ENCODE results near the gene SEPTIN5.

Gene SEPTIN5

DNA sequence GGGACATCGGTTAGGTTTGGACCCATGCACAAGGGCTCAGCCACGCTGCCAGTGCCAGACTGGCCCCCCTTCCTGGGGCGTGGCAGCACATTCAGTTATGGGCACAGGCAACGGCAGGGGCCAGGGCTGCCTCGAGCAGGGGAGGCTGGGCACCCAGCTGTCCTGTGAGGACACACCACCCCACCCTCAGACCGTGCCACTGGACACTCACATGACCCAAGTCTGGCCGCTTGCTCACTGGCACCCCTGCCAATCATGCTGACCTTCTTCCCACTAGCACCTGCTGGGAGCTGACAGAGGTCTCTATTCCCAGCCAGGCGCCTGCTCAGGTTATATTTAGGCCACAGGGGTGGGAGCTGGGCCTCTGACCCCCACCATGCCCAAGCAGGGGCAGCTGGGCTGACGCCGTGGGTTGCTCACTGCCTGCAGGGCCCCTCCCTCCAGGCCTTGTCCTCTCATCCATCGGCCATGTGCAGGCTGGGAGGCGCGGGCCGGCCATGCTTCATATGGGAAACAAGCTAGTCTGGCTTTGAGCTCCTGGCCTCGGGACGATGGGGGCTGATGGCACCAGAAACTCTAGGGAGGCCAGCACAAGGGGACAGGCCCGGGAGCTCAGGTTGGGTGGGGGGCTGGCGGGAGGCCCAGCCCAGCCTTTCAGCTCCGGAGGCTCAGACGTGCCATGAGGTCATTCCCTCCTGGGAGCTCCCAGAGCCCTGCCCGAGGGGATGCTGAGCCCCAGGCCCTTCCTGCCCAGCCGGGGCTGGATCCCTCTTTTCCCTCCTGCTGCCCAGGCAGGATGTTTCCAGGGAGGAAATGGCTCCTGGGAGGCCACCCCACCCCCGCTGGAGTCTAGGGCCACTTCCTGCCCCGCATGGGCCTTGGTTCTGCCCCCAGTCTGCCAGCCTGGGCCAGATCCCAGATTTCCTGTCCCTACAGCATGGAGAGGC lies 31.1 kb downstream of the SEPTIN5 start:
- DNase-seq (ENCODE audit: insufficient read length, low spot score): no peak
- no peak for FAIRE-seq

DNA sequence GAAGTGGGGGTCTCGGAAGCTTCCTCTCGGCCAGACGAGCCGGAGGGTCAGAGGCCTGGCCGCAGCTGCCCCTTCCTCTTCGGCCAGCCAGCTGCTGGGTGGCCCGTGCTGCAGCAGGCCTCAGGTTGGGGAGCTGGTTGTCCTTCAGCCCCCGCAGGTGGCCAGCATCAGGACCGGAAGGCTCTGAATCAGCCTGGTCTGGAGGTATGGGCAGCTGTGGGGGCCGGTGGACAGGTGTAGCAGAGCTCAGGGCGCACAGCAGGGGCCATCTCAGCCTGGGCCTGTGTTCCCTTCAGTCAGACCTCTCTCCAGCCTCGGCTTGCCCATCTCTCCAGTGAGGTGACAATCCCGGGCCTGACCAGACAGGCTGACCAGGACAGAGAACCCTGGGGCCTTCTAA lies 32.4 kb downstream of the SEPTIN5 start:
- DNase-seq (ENCODE audit: insufficient read length, low spot score) (no peak), FAIRE-seq (no peak)

DNA sequence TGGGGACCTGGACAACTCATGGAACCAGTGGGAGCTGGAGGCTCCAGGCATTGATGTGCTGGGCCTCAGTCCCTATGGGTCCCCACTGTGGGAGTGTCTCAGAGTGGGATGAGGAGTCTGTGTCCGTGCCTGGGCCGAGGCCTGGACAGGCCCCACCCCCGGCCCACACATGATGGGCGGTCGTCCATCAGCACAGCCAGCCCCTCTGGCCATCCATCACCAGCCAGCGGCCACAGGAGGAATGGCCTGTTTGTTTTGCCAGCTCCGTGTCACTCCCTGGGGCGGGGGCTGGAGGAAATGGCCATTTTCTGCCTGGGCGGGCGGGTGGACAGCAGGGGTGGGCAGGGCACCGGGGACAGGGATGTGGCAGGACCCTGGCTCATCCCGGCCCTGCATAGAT lies 33.2 kb downstream of the SEPTIN5 start:
- FAIRE-seq (no peak), DNase-seq (ENCODE audit: insufficient read length, low spot score) (no peak)

DNA sequence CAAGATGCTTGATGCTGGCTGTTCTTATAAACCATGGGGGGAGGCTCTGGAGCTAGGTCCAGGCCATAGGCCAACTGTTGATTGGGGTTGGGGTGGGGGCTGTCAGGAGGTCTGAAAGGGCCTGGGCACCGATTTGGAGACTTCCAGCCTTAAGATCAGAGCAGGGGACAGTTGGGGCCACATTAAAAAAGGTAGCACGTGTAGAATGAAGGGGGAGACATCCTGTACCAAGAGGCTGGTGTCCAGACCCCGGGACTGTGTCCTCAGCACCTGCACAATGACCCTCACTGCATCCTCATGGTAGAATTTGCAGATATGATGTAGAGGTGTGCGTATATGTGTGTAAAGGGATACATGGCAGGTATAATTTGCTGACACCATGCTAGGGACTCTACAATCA lies 33.8 kb downstream of the SEPTIN5 start:
- DNase-seq (ENCODE audit: insufficient read length, low spot score) (no peak), FAIRE-seq (no peak)

DNA sequence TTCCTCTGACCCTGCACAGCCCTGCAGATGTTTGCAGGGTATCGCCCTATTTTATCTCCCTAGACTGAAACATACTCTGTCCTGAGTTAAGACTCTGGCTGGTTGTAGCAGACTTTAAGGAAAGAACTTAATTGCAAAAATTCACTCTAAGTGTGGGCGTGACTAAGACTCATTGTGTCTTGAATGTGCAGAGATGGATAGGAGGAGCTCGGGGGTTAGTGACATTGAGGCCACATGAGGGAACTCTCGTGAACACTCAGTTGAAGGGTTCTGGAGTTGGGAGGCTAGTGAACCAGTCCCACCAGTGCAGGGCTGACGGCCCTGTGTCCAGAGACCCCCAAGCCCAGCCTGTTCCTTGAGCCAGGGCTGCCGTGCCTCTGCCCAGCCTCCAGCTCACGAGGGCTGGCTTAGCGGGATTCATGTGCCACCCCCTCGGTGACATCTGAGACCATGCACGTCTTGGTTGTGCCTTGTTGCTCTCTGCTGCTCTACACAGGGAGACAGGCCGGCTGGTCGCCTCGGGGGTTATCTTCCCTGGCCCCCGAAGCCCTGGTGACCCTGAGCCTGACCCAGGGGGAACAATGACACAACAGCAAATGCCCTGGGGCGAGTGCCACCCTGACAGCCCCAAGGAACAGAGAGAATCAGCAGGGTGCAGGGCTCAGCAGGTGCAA lies 34.8 kb downstream of the SEPTIN5 start:
- FAIRE-seq (no peak), DNase-seq (ENCODE audit: insufficient read length, low spot score) (no peak)

DNA sequence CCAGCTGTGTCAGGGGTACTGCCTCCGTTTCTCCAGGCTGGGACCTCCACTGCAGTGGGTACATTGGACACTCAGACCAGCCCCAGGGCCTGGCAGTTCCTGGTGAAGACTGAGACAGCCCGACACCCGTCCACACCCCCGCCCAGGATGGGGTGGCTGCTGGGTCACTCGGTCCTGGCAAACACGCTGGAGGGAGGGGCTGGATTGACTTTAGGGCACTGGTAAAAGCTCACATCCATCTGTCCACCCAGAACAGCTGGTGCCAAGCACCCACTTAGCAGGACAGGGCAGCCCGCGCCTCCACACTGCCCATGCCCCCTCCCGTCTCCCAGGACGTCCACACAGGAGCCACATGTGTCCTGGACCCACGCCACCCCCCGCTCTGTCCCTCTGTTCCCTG lies 35.6 kb downstream of the SEPTIN5 start:
- no peak for FAIRE-seq
- no peak for DNase-seq (ENCODE audit: insufficient read length, low spot score)

DNA sequence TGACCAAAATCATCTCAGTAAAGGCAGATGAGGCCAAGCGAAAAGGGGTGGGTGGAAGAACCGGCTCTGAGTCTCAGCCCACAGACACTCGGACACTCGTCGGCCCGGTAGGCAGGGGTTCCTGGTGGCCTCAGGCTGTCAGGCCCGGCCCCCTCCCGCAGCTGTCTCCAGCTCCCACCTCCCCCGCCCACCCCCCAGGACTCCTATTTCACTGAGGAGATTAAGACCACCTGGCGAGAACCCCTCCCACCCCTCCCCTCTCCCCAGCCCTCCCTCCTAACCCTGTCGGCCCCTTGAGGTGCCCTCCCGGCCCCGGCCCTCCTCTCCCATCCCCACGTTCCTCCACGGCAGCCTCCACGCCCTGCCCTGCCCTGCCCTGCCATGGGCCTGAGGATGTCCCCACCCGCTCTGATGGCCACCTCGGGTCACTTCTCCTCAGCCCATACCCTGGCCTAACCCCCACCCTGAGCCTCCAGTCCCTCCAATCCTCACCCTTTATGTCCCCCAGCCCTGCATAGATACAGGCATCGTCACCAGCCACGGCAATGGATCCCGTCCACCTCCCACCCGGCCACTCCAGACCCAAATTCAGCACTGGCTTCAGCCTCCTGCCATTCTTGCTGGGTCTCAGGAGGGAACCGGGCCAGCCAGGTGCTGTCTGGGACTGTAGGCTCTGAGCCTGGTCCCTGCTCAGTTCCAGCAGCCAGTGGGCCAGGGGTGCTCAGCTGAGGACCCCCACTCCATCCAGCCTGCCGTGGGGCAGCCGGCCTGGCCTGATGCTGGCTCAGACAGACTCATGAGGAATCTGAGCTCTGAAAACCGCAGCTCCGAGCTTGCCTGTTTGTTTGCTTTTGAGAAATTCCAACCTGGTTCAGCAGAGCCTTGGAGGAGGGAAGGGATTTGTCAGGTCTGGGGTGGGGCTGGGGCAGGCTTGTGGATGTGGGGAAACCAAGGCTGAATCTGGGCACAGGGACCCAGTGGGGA lies 36.5 kb downstream of the SEPTIN5 start:
- FAIRE-seq: peak; percentile 66
- DNase-seq (ENCODE audit: insufficient read length, low spot score): peak; percentile 42

DNA sequence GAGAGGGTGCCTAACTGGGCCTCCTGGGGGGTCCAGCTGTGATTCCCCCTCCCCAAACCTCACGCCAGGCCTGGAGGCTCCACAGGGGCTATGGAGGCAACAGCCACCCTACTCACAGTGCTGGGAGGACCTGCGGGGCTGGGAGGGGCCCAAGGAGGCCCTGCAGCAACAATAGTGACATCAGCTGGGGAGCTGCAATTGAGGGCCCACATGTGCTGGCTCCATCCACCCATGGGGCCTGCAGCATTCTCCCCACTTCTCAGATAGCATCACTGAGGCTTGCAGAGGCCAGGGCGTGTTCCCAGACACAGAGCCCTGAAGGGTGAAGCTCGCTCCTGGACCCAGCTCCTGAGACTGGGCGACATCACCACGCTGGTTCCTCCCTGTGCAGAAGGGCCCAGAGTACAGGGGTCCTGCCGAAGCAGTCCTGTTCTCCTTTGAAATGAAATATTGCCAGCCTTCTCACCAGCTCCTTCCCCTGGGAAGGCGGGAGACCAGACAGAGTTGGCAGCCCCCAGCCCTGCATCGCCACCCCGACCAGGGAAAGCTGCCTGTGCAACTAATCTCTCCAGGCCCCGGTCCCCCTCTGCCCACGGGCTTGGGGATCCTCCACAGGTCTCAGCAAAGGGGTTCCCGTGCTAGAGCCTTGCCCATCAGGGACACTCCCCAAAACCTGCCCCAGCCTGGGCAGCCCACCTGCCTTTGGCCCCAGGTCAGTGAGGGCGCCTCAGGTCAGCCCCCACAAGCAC lies 37.4 kb downstream of the SEPTIN5 start:
- DNase-seq (ENCODE audit: insufficient read length, low spot score): no peak
- no peak for FAIRE-seq

DNA sequence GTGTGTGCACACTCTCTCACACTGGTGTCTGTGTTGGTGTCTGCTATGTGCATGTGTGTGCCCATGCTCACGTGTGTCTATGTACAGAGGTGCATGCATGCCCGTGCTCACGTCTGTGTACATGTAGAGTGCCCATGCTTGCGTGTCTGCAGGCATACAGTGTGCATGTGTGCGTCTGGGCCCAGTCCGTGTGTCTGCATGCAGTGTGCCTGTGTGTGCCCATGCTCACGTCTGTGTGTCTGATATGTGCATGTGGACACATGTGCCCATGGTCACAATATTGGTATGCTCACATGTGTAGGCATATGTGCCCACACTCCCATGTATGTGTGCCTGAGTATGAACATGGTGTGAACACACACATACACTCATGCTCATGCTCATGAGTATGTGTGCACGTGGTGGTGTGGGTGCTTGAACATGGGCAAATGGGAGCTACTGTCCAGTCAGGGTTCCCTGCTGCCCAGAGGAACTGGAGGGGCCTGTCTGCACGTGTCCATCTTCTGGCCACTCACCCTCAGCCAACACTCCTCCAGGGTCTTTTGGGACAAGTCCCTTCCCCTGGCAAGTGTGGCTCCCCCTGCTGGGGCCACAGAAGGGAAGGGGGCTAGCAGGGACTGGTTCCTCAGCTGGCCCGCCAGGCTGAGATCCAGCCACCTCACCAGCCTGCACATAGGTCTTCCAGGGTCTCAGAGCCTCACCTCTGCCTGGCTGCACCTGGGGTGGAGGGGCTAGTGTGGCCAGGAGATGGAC lies 39.0 kb downstream of the SEPTIN5 start:
- FAIRE-seq (peak; percentile 13), DNase-seq (ENCODE audit: insufficient read length, low spot score) (no peak)

DNA sequence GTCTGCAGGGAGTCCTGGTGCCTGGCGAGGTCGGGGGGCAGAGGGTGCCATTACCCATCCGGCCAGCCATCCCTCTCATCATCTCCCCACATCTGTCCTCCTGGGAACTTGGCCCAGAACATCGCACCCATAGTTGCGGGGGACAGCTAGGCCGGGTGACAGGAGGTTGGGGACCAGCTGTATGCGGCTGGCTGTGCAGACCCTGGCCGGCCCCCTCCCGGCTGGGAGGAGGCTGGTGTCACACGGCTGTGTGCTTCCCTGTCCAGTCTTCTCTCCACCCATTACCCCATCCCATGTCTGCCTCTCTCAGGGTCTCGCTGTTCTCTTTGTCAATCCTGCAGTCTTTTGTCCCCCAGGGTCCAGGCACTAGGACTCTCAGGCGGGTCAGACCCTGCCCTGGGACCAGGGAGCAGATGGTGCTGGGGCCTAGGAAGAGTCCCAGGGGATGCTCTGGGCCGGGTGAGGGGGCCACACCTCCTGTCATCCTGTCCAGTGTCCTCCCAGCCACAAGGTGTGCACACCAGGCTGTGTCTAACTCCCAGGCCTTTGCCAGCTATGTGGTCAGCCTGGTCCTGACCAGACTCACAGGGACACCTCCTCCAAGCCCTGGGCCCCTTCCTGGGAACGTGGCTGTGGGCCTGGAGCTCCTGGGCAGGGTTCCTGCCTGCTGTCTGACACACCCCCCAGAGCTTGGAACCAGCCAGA lies 39.8 kb downstream of the SEPTIN5 start:
- no peak for FAIRE-seq
- no peak for DNase-seq (ENCODE audit: insufficient read length, low spot score)

DNA sequence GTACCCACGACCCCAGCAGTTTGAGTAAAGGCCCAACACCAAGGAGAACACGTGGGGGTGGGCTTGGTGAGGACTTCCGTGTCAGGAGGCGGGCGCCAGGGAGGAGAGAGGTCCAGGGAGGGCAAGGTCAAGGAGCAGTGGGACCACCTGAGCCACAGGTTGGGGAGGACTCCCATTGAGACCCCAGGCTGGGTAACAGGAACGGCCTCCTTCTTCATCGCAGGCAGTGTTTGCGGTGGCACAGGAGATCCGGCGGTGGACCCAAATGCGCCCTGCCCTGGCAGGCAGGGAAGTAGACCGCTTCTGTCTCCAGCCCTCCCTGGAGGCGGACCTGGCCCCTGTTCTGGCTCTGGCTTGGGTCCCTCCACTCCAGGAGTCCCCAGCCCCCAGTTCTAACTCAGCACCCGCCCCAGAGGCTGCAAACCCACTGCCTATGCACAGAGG lies 40.4 kb downstream of the SEPTIN5 start:
- DNase-seq (ENCODE audit: insufficient read length, low spot score) (no peak), FAIRE-seq (no peak)

DNA sequence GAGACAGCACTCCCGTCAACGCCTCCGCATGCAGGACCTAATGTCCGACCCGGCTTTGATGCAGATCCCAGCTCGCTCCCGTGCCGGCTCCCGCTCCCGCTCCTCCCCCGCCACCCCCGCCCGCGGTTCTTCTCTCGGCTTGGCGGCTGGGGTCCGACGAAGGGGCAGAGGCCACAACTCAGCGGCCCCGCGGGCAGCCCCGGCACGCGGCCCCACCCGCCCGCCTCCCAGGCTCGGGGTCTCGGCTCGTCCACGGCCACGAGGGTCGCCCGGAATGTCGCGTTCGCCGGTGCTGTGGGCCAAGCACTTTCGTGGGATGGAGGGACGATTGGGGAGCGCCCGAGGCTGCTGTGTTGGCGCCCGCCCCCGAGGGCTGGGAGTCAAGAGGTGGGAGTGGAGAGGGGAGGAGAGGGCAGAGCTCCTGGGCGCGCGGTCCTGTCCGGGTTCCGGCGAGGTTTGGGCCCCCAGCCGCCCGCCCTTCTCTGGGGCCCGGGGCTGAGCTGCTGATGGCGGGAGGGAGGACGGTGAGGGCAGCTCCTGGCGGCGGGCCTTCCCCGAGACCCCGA lies 40.9 kb downstream of the SEPTIN5 start:
- DNase-seq (ENCODE audit: insufficient read length, low spot score) (no peak), FAIRE-seq (no peak)

DNA sequence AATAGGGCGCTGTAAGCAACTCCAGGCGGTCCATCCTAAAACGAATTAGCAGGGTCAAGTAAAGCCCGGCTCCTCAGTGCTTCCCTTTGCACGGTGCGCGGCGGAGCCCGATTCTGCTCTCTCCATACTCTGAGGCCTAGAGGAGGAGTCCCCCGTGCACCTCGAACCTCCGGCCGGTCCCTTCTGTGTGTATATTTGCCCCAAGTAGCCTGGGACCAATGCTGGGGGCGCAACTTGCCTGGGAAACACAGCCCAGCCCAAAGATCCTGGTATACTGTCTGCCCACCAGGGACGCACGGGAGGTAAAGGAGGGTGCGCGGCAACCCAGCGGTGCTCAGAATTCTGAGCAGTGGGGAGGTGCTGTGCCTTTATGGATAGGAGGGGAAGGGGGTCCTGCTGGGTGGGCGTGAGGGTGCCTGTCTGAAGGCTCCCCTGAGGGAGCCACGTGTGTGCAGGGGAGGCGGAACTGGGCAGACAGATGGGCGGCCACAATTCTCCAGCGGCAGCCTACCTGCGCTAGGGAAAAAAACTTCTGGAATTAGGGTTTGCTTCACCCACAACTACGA lies 41.5 kb downstream of the SEPTIN5 start:
- DNase-seq (ENCODE audit: insufficient read length, low spot score): no peak
- no peak for FAIRE-seq

DNA sequence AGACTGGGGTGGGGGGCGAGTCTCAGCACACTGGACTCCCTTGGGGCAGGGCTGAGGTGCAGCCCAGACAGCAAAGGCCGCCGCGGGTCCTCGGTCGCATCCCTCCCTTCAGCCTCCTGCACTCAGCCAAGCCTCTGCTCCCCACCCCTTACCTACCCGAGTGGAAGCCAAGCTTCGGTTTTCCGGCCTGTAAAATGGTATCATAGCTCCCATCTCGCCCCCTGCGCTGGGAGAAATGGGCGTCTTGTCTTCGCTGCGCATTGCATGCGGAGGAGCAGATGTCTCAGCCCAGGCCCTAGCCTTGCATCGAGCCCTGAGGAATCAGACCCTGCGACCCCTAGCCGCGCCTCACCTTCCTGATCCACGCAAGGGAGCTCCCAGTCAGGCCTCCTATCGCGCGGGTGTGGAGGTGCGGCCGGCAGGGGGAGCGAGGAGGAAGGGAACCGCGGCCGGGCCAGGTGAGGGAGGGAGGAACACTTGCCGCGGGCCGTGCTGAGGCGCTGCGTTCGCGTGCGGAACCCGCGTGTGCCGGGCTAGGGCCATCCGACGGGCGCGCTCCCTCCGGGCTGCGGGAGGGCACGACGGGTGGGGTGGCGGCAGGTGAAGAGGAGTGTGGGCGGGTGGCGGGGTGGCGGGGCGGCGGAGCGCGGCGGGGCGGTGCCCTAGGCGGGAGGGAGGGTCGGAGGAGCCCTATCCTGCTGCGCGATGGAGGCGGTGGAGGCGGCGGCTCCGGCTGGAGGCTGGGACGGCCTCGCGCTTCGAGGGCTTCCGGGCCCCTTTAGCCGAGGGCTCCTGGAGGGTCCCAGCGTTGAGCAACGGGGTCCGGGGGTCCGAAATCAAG lies 42.2 kb downstream of the SEPTIN5 start:
- DNase-seq (ENCODE audit: insufficient read length, low spot score) (no peak), FAIRE-seq (no peak)

DNA sequence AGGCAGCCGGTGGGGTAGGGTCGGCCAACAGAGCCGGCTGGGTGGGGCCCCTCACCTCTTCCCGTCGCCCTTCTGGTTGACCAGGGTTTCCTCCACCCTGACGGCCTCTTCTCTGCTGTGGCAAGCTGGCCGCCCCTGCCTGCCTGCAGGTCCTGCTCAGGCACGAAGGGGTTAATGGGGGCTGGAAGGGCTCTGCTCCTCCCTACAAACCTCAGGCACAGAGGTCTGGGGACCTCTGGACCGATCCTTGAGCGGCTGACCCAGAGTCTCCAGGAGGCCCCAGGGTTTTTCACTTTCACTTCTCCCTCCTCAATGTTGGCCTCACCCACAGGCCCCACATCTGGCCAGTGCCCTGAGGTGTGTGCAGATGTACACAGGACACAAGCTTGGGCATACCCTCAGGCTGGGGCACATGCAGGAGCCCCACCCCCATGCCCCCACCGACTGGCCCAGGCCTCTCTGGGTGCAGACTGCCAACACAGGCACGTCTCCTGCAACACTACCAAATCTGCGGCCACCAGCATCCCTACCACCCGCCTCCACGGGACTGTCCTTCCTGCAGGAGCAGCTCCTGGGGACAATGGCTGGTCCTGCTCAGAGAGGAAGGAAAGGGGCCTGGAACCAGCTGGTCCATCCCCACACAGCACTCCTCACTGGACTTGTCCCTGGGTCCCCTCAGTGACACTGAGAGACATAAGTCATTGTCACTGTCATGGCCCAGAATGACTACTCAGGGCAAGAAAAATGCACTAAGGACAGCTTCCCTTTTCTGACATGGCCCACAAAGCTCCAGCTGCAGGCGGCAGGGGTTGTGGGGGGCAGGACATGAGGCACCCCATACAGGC lies 43.1 kb downstream of the SEPTIN5 start:
- DNase-seq (ENCODE audit: insufficient read length, low spot score): no peak
- no peak for FAIRE-seq

All from HTR-8/SVneo (cell line).